Measurements from ENCODE around the gene GBP3.

The GBP3 gene

GRCh38 chr1:89065079-89065868, 42.6 kb upstream of the GBP3 start, which contains the start of gene GBP1:
TSS of gene GBP1 (minus strand) at chr1:89065208. CDS start at chr1:89063234, 1,974 bp downstream.
- no peak for TF ChIP-seq TEAD4 (IDR thresholded peaks at IDR 0.05)
- no peak for TF ChIP-seq FOXM1 (IDR thresholded peaks at IDR 0.05; ENCODE audit: borderline replicate concordance, low read depth)
- TF ChIP-seq CEBPB (IDR thresholded peaks at IDR 0.05): peak; percentile 44; the same call in 1 of the 2 replicates
- no peak for TF ChIP-seq ZBTB7A (IDR thresholded peaks at IDR 0.05; ENCODE audit: low read depth)
- no peak for TF ChIP-seq MAX (IDR thresholded peaks at IDR 0.05)
- no peak for TF ChIP-seq YY1 (IDR thresholded peaks at IDR 0.05; ENCODE audit: low read depth)
- no peak for TF ChIP-seq EP300 (IDR thresholded peaks at IDR 0.05; ENCODE audit: borderline replicate concordance)
- TF ChIP-seq TCF12 (IDR thresholded peaks at IDR 0.05; ENCODE audit: low read depth): no peak

GRCh38 chr1:89064632-89065031, 42.0 kb upstream of the GBP3 start:
- TF ChIP-seq TAF1 (IDR thresholded peaks at IDR 0.05; ENCODE audit: low read depth): no peak
- no peak for TF ChIP-seq USF1 (IDR thresholded peaks at IDR 0.05)
- TF ChIP-seq TCF12 (IDR thresholded peaks at IDR 0.05; ENCODE audit: low read depth): no peak

- TF ChIP-seq TCF12 (IDR thresholded peaks at IDR 0.05; ENCODE audit: low read depth): no peak
- TF ChIP-seq USF1 (IDR thresholded peaks at IDR 0.05): no peak
- no peak for TF ChIP-seq TAF1 (IDR thresholded peaks at IDR 0.05; ENCODE audit: low read depth)
- no peak for TF ChIP-seq REST (IDR thresholded peaks at IDR 0.05; ENCODE audit: low read depth)
- no peak for TF ChIP-seq FOXM1 (IDR thresholded peaks at IDR 0.05; ENCODE audit: borderline replicate concordance, low read depth)
- TF ChIP-seq EP300 (IDR thresholded peaks at IDR 0.05; ENCODE audit: borderline replicate concordance): no peak
- no peak for TF ChIP-seq YY1 (IDR thresholded peaks at IDR 0.05; ENCODE audit: low read depth)
- no peak for TF ChIP-seq NFIC (IDR thresholded peaks at IDR 0.05)
- no peak for TF ChIP-seq EGR1 (IDR thresholded peaks at IDR 0.05)
- TF ChIP-seq CREB1 (IDR thresholded peaks at IDR 0.05; ENCODE audit: low read depth): no peak
- no peak for TF ChIP-seq TEAD4 (IDR thresholded peaks at IDR 0.05)
- no peak for TF ChIP-seq CEBPB (IDR thresholded peaks at IDR 0.05)
- TF ChIP-seq MAX (IDR thresholded peaks at IDR 0.05): no peak
- TF ChIP-seq ZBTB7A (IDR thresholded peaks at IDR 0.05; ENCODE audit: low read depth): no peak
- no peak for TF ChIP-seq RAD21 (IDR thresholded peaks at IDR 0.05; ENCODE audit: low read depth)
These were observed 40.4 kb upstream of the GBP3 start for GRCh38 chr1:89063094-89063493.

- TF ChIP-seq YY1 (IDR thresholded peaks at IDR 0.05; ENCODE audit: low read depth) (no peak), FOXM1 (IDR thresholded peaks at IDR 0.05; ENCODE audit: borderline replicate concordance, low read depth) (no peak), EP300 (IDR thresholded peaks at IDR 0.05; ENCODE audit: borderline replicate concordance) (no peak), CREB1 (IDR thresholded peaks at IDR 0.05; ENCODE audit: low read depth) (no peak)
These were observed 37.4 kb upstream of the GBP3 start for GRCh38 chr1:89060091-89060490.

- TF ChIP-seq EGR1 (IDR thresholded peaks at IDR 0.05): no peak
These were observed 29.3 kb upstream of the GBP3 start for GRCh38 chr1:89051955-89052312.

- TF ChIP-seq REST (IDR thresholded peaks at IDR 0.05; ENCODE audit: low read depth) (no peak), EGR1 (IDR thresholded peaks at IDR 0.05) (no peak)
These were observed 28.8 kb upstream of the GBP3 start for GRCh38 chr1:89051300-89051954.

- no peak for TF ChIP-seq EGR1 (IDR thresholded peaks at IDR 0.05)
- no peak for TF ChIP-seq FOXM1 (IDR thresholded peaks at IDR 0.05; ENCODE audit: borderline replicate concordance, low read depth)
- TF ChIP-seq TCF12 (IDR thresholded peaks at IDR 0.05; ENCODE audit: low read depth): no peak
- TF ChIP-seq USF1 (IDR thresholded peaks at IDR 0.05): no peak
- TF ChIP-seq TAF1 (IDR thresholded peaks at IDR 0.05; ENCODE audit: low read depth): no peak
- TF ChIP-seq MAX (IDR thresholded peaks at IDR 0.05): no peak
- TF ChIP-seq ZBTB7A (IDR thresholded peaks at IDR 0.05; ENCODE audit: low read depth): no peak
- no peak for TF ChIP-seq CREB1 (IDR thresholded peaks at IDR 0.05; ENCODE audit: low read depth)
- no peak for TF ChIP-seq YY1 (IDR thresholded peaks at IDR 0.05; ENCODE audit: low read depth)
- TF ChIP-seq RAD21 (IDR thresholded peaks at IDR 0.05; ENCODE audit: low read depth): no peak
- no peak for TF ChIP-seq TEAD4 (IDR thresholded peaks at IDR 0.05)
- no peak for TF ChIP-seq NFIC (IDR thresholded peaks at IDR 0.05)
- TF ChIP-seq CEBPB (IDR thresholded peaks at IDR 0.05): no peak
- TF ChIP-seq EP300 (IDR thresholded peaks at IDR 0.05; ENCODE audit: borderline replicate concordance): no peak
- TF ChIP-seq REST (IDR thresholded peaks at IDR 0.05; ENCODE audit: low read depth): no peak
These were observed 28.0 kb upstream of the GBP3 start for GRCh38 chr1:89050649-89051033.
